Cardiac fibroblast (primary cell): ENCODE data around the gene PXYLP1.

Experiments
- DNase-seq, 2 donors: peaks; one replicate each; pipeline versions ENCODE4 v3.0.0 to v3.0.0-alpha.2; 2010; ENCODE audit warnings: low read depth in 2 of 2
- H3K4me3 ChIP-seq, 2 donors: replicated peaks in 1 of 2; 1 replicate in 1 of 2; 2 replicates in 1 of 2; pipeline ENCODE4 v1.5.1; 2011; ENCODE audit warnings: low read depth in 2 of 2, low read length in 2 of 2, mild to moderate bottlenecking in 2 of 2, moderate library complexity in 1 of 2
- TF ChIP-seq, protein P1 (sequence below): IDR thresholded peaks from one replicate; pipeline ENCODE4 v1.5.1; 2011; ENCODE audit warnings: low read depth, mild to moderate bottlenecking, low read length, inconsistent platforms

The PXYLP1 gene

DNA sequence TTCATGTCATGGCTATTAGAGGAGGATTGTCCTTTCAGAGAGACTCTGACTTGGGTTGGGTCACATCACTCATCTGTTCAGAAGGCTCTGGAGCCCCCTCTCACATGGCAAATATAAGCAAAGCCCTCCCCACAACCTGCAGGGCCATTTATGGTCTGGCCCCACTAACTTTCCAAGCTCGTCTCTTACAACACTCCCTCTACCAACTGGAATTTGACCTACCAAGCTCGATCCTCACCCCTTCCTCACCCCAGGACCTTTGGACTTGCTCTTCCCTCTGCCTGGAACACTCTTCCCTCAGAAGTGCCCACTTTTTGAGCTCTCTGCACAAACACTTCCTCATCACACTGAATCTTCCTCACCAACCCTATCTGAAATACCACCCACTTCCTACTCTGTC is 14.2 kb upstream of the PXYLP1 start:
- no peak for DNase-seq
- TF ChIP-seq, protein P1, sequence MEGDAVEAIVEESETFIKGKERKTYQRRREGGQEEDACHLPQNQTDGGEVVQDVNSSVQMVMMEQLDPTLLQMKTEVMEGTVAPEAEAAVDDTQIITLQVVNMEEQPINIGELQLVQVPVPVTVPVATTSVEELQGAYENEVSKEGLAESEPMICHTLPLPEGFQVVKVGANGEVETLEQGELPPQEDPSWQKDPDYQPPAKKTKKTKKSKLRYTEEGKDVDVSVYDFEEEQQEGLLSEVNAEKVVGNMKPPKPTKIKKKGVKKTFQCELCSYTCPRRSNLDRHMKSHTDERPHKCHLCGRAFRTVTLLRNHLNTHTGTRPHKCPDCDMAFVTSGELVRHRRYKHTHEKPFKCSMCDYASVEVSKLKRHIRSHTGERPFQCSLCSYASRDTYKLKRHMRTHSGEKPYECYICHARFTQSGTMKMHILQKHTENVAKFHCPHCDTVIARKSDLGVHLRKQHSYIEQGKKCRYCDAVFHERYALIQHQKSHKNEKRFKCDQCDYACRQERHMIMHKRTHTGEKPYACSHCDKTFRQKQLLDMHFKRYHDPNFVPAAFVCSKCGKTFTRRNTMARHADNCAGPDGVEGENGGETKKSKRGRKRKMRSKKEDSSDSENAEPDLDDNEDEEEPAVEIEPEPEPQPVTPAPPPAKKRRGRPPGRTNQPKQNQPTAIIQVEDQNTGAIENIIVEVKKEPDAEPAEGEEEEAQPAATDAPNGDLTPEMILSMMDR, result no peak
- no peak overlapping the region for H3K4me3 ChIP-seq

DNA sequence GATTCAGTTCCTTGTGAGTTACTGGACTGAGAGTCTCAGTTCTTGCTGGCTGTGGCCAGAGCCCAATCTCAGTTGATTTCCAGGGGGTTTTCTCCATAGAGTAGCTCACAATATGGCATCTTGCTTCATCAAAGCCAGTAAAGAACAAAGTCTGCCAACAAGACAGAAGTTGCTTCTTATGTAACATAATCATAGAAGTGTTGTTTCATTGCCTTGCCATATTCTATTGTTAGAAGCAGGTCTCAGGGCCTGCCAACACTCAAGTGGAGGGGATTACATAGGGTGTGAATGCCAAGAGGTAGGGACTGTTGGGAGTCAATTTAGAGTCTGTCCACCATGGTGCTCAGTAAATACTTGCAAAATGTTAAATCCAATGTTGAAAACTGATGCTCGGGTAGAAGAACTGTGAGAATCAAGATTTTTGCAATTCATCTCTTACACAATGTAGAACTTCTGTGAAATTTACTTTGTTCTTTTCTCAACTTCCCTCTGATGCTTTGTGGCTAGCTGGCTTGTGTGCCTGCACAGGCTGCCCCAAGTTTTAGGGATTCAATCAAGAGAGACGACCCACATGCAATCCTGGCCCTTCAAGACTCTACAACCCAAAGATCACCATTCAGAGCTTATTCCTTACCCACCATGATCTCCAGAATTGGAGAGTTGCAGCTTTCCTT is 13.3 kb upstream of the PXYLP1 start:
- no peak for DNase-seq
- H3K4me3 ChIP-seq, result no peak overlapping the region

DNA sequence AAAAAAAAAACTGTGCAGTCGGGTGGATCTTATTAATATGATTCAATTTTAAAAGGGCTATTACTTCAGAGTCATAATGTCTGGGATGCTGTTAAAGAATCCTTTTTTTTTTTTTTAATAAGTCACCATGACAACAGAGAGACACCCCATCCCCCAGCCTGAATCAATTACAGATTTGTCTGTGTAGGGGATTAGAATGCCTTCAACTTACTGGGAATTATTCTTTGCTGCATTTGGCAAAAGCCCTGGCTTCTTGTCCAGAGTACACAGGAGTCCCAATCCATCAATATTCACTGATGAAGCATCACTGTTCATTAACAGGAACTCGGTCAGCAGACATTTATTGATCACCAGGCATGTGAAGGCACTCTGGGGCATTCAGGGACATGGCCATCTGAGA is 12.7 kb upstream of the PXYLP1 start:
- no peak for DNase-seq
- TF ChIP-seq, protein P1, result no peak
- no peak overlapping the region for H3K4me3 ChIP-seq

More for the DNA sequence above, 13.3 kb upstream of the PXYLP1 start:
- TF ChIP-seq, protein P1, result no peak

DNA sequence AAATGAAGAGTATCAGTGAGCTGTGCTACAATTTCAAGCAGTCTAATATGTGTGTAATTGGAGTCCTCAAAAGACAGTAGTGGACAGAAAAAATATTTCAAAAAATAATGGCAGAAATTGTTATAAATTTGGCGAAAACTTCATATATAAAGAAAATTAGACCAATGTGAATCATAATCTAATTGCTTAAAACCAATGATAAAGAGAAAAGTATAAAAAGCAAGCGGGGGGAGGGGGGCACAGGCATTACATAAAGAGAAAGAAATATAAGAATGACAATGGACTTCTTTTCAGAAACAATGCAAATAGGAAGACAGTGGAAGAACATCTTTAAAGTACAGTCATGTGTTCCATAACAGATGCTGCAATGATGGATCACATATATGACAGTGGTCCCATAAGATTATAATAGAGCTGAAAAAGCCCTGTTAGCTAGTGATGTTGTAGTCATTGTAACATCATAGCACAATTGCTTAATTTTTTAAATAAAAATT is 7.9 kb upstream of the PXYLP1 start:
- TF ChIP-seq, protein P1, result no peak
- DNase-seq, result no peak
- H3K4me3 ChIP-seq, result no peak overlapping the region

DNA sequence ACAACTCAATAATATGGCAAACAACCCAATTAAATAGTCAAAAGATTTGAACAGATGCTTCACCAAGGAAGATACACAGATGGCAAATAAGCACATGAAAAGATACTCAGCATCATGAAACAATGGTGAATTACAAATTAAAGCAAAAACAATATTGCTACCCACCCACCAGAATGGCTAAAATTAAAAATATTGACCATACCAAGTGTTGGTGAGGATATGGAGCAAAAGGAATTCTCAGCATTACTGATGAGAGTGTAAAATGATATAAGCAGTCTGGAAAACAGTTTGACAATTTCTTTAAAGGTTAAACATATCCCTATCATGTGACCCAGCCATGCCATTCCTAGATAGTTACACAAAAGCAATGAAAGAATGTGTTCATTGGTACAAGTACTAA is 5.7 kb upstream of the PXYLP1 start:
- DNase-seq, result no peak
- TF ChIP-seq, protein P1, result no peak

DNA sequence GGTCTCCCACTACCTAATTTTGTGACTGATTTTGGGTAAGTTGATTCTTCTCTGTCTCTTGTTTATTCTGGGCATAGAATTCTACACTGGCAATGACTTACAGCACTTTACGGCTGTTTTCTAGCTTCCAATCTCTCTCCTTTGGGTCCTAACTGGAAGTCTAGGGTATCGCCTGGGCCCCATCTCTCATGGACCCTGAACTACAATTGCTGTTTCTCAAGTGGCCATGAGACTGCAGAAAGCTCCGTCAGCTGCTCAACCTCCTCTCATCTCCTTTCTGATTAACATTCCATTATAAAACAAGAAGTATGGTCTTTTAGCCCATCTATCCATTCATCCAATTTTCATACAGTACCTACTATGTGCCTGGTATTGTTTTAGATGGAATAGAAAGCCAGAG is 4.4 kb upstream of the PXYLP1 start:
- no peak overlapping the region for H3K4me3 ChIP-seq
- no peak for DNase-seq

More for the DNA sequence above, 5.7 kb upstream of the PXYLP1 start:
- no peak overlapping the region for H3K4me3 ChIP-seq

More for the DNA sequence above, 4.4 kb upstream of the PXYLP1 start:
- TF ChIP-seq, protein P1, result no peak
